IPS DF 19.7 (cell line): ENCODE results near the gene COBLL1.

Source experiments
- DNase-seq: peaks from one replicate; pipeline ENCODE4 v3.0.0-alpha.2; 2013; ENCODE audit warnings: low read depth, low spot score

COBLL1 gene

GRCh38 chr2:164818149-164819136 lies 23.2 kb downstream of the COBLL1 start:
- DNase-seq: no peak

GRCh38 chr2:164816900-164817299 lies 24.7 kb downstream of the COBLL1 start:
- DNase-seq: no peak

- DNase-seq: no peak
These were observed 25.6 kb downstream of the COBLL1 start for GRCh38 chr2:164816046-164816445.

DNA sequence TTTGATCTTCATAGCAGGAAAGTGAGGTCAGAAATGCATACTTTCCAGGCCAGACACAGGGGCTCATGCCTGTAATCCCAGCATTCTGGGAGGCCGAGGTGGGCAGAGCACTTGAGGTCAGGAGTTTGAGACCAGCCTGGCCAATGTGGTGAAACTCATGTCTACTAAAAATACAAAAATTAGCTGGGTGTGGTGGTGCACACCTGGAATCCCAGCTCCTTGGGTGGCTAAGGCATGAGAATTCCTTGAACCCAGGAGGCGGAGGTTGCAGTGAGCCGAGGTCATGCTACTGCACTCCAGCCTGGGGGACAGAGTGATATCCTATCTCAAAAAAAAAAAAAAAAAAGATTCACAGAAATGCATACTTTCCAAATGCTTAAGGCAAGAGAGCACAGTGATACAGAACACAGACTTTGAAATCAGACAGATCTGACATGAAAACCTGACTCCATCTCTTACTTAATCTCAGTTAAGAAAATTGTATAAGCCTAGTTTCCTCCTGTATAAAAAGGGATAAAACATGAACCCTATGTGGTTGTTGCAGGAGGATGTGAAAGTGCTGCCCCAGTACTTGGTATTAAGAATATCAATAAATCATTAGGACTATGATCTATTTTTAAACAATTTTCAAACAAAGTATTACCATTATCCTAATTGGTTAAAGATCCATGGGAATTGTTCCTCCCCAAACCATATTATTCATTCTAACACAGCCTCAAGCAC lies 26.4 kb downstream of the COBLL1 start:
- no peak for DNase-seq

GRCh38 chr2:164813535-164813934 lies 28.1 kb downstream of the COBLL1 start:
- no peak for DNase-seq

- no peak for DNase-seq
These were observed 29.2 kb downstream of the COBLL1 start for GRCh38 chr2:164812378-164812777.

- DNase-seq: no peak
These were observed 29.8 kb downstream of the COBLL1 start for GRCh38 chr2:164811819-164812218.

GRCh38 chr2:164810843-164811242 lies 30.8 kb downstream of the COBLL1 start:
- DNase-seq: no peak

DNA sequence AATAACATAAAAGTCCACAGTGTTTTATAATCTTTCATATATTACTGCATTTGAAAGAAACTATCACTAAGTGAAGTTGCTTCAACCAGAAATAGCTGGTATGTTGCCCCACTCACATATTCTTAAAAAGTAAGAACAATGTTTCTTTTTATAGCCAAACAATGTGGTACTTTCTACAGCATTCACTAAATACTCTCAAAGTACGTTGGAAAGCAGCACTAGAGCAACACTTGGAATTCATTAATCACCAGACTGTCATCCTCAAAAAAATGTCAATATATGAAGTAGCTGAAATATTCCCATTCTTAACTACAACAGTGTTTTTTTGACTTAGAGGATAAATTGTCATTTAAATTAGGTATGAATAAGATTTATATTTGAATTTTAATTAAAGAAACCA lies 32.8 kb downstream of the COBLL1 start:
- DNase-seq: no peak

- no peak for DNase-seq
These were observed 37.7 kb downstream of the COBLL1 start for GRCh38 chr2:164803776-164804466.

- no peak for DNase-seq
These were observed 39.4 kb downstream of the COBLL1 start for GRCh38 chr2:164802095-164802707.

- DNase-seq: no peak
These were observed 41.1 kb downstream of the COBLL1 start for GRCh38 chr2:164800572-164800971.

- DNase-seq: no peak
These were observed 44.0 kb downstream of the COBLL1 start for GRCh38 chr2:164797627-164798026.

GRCh38 chr2:164796999-164797398 lies 44.6 kb downstream of the COBLL1 start:
- no peak for DNase-seq

- no peak for DNase-seq
These were observed 47.0 kb downstream of the COBLL1 start for GRCh38 chr2:164794432-164795231.

DNA sequence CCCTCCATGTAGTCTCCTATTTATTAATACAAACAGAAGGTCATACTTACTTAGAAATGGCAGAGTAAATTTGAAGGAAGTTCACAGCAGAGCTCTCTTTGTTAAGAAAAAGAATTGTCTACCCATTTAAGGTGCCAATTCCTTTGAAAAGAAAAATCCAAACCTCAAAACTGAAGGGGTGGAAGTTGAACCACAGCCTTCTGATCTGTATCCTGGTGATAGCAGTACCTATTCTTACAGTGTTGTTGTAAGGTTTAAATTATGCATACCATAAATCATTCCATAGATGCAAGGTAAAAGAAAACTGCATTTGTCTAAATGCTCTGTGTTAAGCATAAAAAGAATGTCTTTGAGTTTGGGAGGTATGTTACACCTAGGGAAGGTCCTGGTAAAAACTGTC lies 47.6 kb downstream of the COBLL1 start:
- DNase-seq: no peak

- no peak for DNase-seq
These were observed 48.1 kb downstream of the COBLL1 start for GRCh38 chr2:164793529-164793928.

GRCh38 chr2:164792316-164793170 lies 49.1 kb downstream of the COBLL1 start:
- DNase-seq: no peak

- DNase-seq: no peak
These were observed 51.7 kb downstream of the COBLL1 start for GRCh38 chr2:164789968-164790367.

GRCh38 chr2:164786787-164787186 lies 54.8 kb downstream of the COBLL1 start:
- DNase-seq: no peak
